ENCODE results near the gene SYN1.

DNA sequence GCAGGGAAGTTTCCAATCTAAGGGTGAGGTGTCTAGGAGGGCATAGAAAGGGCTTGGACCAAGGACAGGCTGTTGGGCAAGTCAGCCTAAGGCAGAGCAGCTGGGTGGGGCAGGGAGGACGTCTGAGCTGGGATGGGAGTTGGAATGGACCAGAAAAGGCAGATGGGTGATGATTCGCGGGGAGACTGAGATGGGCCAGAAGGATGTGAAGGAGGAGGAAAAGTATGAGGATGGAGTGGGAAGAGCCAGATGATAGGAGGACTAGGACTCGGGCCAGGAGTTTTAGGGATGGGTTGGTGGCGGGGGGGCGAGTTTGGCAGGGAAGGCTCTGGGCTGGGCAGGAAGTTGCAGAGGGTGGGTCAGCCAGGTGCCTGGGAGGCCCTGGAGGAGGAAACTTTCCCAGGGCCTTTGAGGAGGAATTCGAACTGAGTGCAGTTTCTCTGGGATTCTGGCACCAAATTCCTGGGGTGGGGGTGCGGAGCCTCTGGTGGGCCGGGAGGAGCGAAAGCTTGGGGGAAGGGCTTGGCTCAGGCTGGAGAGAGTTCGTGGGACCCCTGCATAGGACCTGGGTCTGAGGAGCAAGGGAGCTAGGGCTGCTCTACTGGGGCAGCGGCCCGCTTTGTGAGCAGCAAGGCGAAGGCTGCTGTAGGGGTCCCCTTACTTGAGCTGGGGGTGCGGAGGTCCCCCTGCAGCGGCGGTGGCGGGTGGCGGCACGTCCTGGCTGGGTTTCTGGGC, 46.1 kb downstream of the SYN1 start:
- TF ChIP-seq CTCF (optimal IDR thresholded peaks at IDR 0.05 in 1 of 3, IDR thresholded peaks at IDR 0.05 in 1 of 3, conservative IDR thresholded peaks at IDR 0.05 in 1 of 3; ENCODE audit: extremely low read depth in 1 of 3, insufficient read depth in 2 of 3, low read length in 3 of 3), result no peak
- TF ChIP-seq EZH2 (IDR thresholded peaks at IDR 0.05; ENCODE audit: low read length), result no peak
